ENCODE results near the gene ATG4B. TPM values are rescaled to one million over a fixed set of nuclear protein-coding genes. Genes with fewer than 3 reads are reported as not detected.
A peak's percentile ranks its signal among the peaks of the same experiment; 100 is the strongest.

Gene ATG4B
- total and polyA plus RNA-seq, 3 experiments from 2014 or later, result 56.1 to 80.2 (median 79.0) TPM

DNA sequence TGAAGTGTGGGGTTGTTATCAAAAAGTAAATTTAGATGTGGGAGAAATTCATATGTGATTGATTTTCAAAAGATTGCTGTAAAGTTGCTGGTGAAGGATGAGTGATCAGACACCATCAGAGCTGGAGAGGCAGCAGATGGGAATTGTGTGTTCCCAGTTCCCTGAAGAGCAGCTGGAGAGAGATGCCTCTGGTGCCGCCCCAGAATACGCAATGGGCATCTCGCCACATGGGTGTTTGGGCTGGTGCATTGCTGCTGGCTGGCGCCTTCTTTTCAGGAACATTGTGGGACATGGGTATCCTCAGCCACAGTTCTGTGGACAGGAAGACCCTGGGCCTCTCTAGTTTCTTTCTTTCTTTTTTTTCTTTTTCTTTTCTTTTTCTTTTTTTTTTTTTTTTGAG lies 11.9 kb downstream of the ATG4B start:
- DNase-seq, result no peak
- H3K4me3 ChIP-seq (ENCODE audit: low read length), result no peak overlapping the region
- POLR2A ChIA-PET, result no interaction called here
- H3K4me1 Mint-ChIP-seq, result peaks cover 8 to 38% (median 24%) of the 10 kb centered on the region in 3 donors
- H3K36me3 ChIP-seq (ENCODE audit: insufficient read depth, low read length), result peaks cover 20% of the 10 kb centered on the region
- H3K36me3 Mint-ChIP-seq, result peaks cover 0 to 40% (median 0%) of the 10 kb centered on the region in 3 donors
- peak overlapping the region in 5 of 8 donors; percentile 32 to 85 (median 66) for H3K27ac Mint-ChIP-seq
- H3K27ac ChIP-seq (ENCODE audit: low read depth, low read length), result no peak overlapping the region
- H3K27me3 Mint-ChIP-seq, result no peaks in the 10 kb centered on the region
- H3K4me1 ChIP-seq (ENCODE audit: insufficient read depth, low read length), result no peaks in the 10 kb centered on the region
- no peak overlapping the region for H3K4me3 Mint-ChIP-seq
- H3K27me3 ChIP-seq (ENCODE audit: insufficient read depth, low read length, poor library complexity, severe bottlenecking), result no peaks in the 10 kb centered on the region
- CTCF ChIA-PET, result no interaction called here
- H3K9me3 ChIP-seq (ENCODE audit: low read length), result no peaks in the 10 kb centered on the region
- H3K9me3 Mint-ChIP-seq, result no peaks in the 10 kb centered on the region

DNA sequence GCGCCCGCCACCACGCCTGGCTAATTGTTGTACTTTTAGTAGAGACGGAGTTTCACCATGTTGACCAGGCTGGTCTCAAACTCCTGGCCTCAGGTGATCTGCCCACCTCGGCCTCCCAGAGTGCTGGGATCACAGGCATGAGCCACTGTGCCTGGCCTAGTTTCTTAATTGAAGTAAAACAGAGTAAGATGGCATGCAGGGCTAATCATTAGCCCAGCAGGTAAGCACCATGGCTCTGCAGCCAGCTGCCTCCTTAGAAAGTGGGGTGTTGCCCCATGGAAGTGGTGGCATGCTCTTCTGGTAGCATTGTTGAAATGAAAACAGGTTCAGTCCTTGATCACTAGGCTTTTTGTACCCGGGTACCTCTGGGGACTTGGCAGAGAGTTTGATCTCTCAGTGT lies 12.4 kb downstream of the ATG4B start:
- Mint-ChIP-seq H3K4me1 (peaks cover 6 to 36% (median 24%) of the 10 kb centered on the region in 3 donors), H3K4me3 (no peak overlapping the region), H3K27ac (peak overlapping the region in 2 of 8 donors; percentile 6 to 75), H3K9me3 (no peaks in the 10 kb centered on the region), H3K36me3 (peaks cover 0 to 46% (median 0%) of the 10 kb centered on the region in 3 donors), H3K27me3 (no peaks in the 10 kb centered on the region)
- ChIA-PET CTCF (no interaction called here), POLR2A (no interaction called here)
- H3K4me3 ChIP-seq (ENCODE audit: low read length), result no peak overlapping the region
- peaks cover 21% of the 10 kb centered on the region for H3K36me3 ChIP-seq (ENCODE audit: insufficient read depth, low read length)
- no peak for DNase-seq
- H3K27me3 ChIP-seq (ENCODE audit: insufficient read depth, low read length, poor library complexity, severe bottlenecking), result no peaks in the 10 kb centered on the region
- no peaks in the 10 kb centered on the region for H3K9me3 ChIP-seq (ENCODE audit: low read length)
- no peak overlapping the region for H3K27ac ChIP-seq (ENCODE audit: low read depth, low read length)
- no peaks in the 10 kb centered on the region for H3K4me1 ChIP-seq (ENCODE audit: insufficient read depth, low read length)

DNA sequence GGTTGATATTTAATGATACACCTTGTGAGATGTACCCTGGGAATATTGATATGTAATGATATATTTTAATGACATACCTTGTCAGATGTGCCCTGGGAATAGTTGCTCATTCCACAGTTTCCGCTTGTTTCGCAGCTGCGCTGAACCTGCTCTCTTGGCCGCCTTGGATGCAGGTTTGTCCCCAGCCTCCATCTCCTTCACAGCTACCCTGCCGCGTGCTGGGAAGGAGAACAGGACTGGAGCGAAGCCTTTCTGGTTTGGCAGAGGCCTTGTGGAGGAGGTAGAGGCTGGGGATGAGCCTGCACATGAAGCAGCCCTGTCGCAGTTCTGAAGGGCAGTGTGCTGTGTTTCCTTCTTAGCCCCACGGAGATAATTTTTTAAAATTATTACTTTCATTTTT lies 14.6 kb downstream of the ATG4B start:
- Mint-ChIP-seq H3K27ac (no peak overlapping the region), H3K27me3 (peaks cover 0 to 1% of the 10 kb centered on the region in 2 donors), H3K9me3 (no peaks in the 10 kb centered on the region), H3K4me3 (no peak overlapping the region), H3K4me1 (peaks cover 5 to 20% (median 20%) of the 10 kb centered on the region in 3 donors), H3K36me3 (peaks cover 0 to 60% (median 8%) of the 10 kb centered on the region in 3 donors)
- Histone ChIP-seq H3K27ac (ENCODE audit: low read depth, low read length) (no peak overlapping the region), H3K9me3 (ENCODE audit: low read length) (no peaks in the 10 kb centered on the region), H3K4me3 (ENCODE audit: low read length) (no peak overlapping the region), H3K27me3 (ENCODE audit: insufficient read depth, low read length, poor library complexity, severe bottlenecking) (no peaks in the 10 kb centered on the region), H3K4me1 (ENCODE audit: insufficient read depth, low read length) (no peaks in the 10 kb centered on the region), H3K36me3 (ENCODE audit: insufficient read depth, low read length) (peaks cover 28% of the 10 kb centered on the region)
- DNase-seq, result no peak
- POLR2A ChIA-PET, result no interaction called here
- CTCF ChIA-PET, result no interaction called here

- H3K36me3 Mint-ChIP-seq, result peaks cover 0 to 65% (median 8%) of the 10 kb centered on the region in 3 donors
- Histone ChIP-seq H3K4me1 (ENCODE audit: insufficient read depth, low read length) (no peaks in the 10 kb centered on the region), H3K36me3 (ENCODE audit: insufficient read depth, low read length) (peaks cover 28% of the 10 kb centered on the region), H3K27me3 (ENCODE audit: insufficient read depth, low read length, poor library complexity, severe bottlenecking) (no peaks in the 10 kb centered on the region), H3K4me3 (ENCODE audit: low read length) (no peak overlapping the region), H3K27ac (ENCODE audit: low read depth, low read length) (no peak overlapping the region), H3K9me3 (ENCODE audit: low read length) (no peaks in the 10 kb centered on the region)
- CTCF ChIA-PET, result no interaction called here
- H3K9me3 Mint-ChIP-seq, result no peaks in the 10 kb centered on the region
- peaks cover 5 to 20% (median 20%) of the 10 kb centered on the region in 3 donors for H3K4me1 Mint-ChIP-seq
- no peak overlapping the region for H3K4me3 Mint-ChIP-seq
- no peak overlapping the region for H3K27ac Mint-ChIP-seq
- POLR2A ChIA-PET, result no interaction called here
- no peak for DNase-seq
- peaks cover 0 to 1% of the 10 kb centered on the region in 2 donors for H3K27me3 Mint-ChIP-seq
Observed at GRCh38 chr2:241652722-241653121, 15.2 kb downstream of the ATG4B start.

- Mint-ChIP-seq H3K36me3 (peaks cover 0 to 69% (median 8%) of the 10 kb centered on the region in 3 donors), H3K4me3 (no peak overlapping the region), H3K4me1 (peaks cover 5 to 16% (median 14%) of the 10 kb centered on the region in 3 donors), H3K27ac (no peak overlapping the region), H3K9me3 (no peaks in the 10 kb centered on the region), H3K27me3 (peaks cover 0 to 1% of the 10 kb centered on the region in 2 donors)
- no peaks in the 10 kb centered on the region for H3K9me3 ChIP-seq (ENCODE audit: low read length)
- H3K4me1 ChIP-seq (ENCODE audit: insufficient read depth, low read length), result no peaks in the 10 kb centered on the region
- no peak overlapping the region for H3K4me3 ChIP-seq (ENCODE audit: low read length)
- H3K27me3 ChIP-seq (ENCODE audit: insufficient read depth, low read length, poor library complexity, severe bottlenecking), result no peaks in the 10 kb centered on the region
- peaks cover 28% of the 10 kb centered on the region for H3K36me3 ChIP-seq (ENCODE audit: insufficient read depth, low read length)
- H3K27ac ChIP-seq (ENCODE audit: low read depth, low read length), result no peak overlapping the region
- POLR2A ChIA-PET, result no interaction called here
- DNase-seq, result no peak
- CTCF ChIA-PET, result no interaction called here
Observed at GRCh38 chr2:241653210-241653750, 15.8 kb downstream of the ATG4B start.

GRCh38 chr2:241654551-241654950 lies 17.1 kb downstream of the ATG4B start:
- POLR2A ChIA-PET, result no interaction called here
- no peak for DNase-seq
- Mint-ChIP-seq H3K27ac (no peak overlapping the region), H3K4me1 (peaks cover 2 to 4% (median 4%) of the 10 kb centered on the region in 3 donors), H3K27me3 (peaks cover 0 to 1% of the 10 kb centered on the region in 2 donors), H3K4me3 (no peak overlapping the region), H3K9me3 (no peaks in the 10 kb centered on the region), H3K36me3 (peaks cover 0 to 79% (median 12%) of the 10 kb centered on the region in 3 donors)
- Histone ChIP-seq H3K27me3 (ENCODE audit: insufficient read depth, low read length, poor library complexity, severe bottlenecking) (no peaks in the 10 kb centered on the region), H3K36me3 (ENCODE audit: insufficient read depth, low read length) (peaks cover 35% of the 10 kb centered on the region), H3K9me3 (ENCODE audit: low read length) (no peaks in the 10 kb centered on the region), H3K4me1 (ENCODE audit: insufficient read depth, low read length) (no peaks in the 10 kb centered on the region), H3K27ac (ENCODE audit: low read depth, low read length) (no peak overlapping the region), H3K4me3 (ENCODE audit: low read length) (no peak overlapping the region)
- CTCF ChIA-PET, result no interaction called here

DNA sequence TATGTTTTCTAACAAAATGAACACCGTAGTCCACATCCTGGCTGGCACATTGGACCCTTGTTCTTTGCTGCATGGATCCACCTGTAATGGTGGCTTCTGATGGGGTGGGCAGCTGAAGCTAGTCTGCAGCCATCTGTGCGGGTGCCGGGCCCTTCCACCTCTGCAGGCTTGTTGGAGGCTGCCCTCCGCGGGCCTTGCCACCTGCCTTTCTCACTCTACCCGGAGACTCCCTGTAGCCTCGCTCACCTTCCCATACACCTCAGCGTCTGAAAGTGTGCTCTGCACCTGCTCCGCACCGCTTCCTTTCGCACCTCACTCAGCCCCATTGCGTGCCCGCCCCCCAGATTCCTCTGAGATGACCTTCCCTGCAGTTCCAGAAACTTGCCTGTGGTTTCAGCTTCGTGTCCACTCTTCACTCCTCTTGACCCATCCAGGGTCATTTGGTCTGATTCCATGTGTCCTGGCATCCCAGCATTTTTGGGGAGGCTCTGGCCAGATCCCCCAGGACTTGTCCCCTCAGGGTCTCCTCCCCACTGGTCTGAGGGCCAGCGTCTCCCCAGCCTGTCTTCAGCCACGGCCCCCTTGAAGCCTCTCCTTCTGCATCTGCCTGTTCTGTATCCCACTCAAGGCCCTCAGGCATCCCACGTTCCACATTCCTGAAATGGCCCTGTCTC lies 18.2 kb downstream of the ATG4B start:
- peaks cover 0 to 1% of the 10 kb centered on the region in 2 donors for H3K27me3 Mint-ChIP-seq
- H3K9me3 ChIP-seq (ENCODE audit: low read length), result no peaks in the 10 kb centered on the region
- ChIA-PET POLR2A (no interaction called here), CTCF (no interaction called here)
- H3K36me3 Mint-ChIP-seq, result peaks cover 0 to 90% (median 19%) of the 10 kb centered on the region in 3 donors
- no peak overlapping the region for H3K4me3 Mint-ChIP-seq
- peaks cover 2 to 4% (median 4%) of the 10 kb centered on the region in 3 donors for H3K4me1 Mint-ChIP-seq
- peaks cover 35% of the 10 kb centered on the region for H3K36me3 ChIP-seq (ENCODE audit: insufficient read depth, low read length)
- DNase-seq, result no peak
- peak overlapping the region in 2 of 8 donors; percentile 43 to 55 for H3K27ac Mint-ChIP-seq
- H3K9me3 Mint-ChIP-seq, result no peaks in the 10 kb centered on the region
- no peaks in the 10 kb centered on the region for H3K27me3 ChIP-seq (ENCODE audit: insufficient read depth, low read length, poor library complexity, severe bottlenecking)
- no peak overlapping the region for H3K27ac ChIP-seq (ENCODE audit: low read depth, low read length)
- no peaks in the 10 kb centered on the region for H3K4me1 ChIP-seq (ENCODE audit: insufficient read depth, low read length)
- H3K4me3 ChIP-seq (ENCODE audit: low read length), result no peak overlapping the region

DNA sequence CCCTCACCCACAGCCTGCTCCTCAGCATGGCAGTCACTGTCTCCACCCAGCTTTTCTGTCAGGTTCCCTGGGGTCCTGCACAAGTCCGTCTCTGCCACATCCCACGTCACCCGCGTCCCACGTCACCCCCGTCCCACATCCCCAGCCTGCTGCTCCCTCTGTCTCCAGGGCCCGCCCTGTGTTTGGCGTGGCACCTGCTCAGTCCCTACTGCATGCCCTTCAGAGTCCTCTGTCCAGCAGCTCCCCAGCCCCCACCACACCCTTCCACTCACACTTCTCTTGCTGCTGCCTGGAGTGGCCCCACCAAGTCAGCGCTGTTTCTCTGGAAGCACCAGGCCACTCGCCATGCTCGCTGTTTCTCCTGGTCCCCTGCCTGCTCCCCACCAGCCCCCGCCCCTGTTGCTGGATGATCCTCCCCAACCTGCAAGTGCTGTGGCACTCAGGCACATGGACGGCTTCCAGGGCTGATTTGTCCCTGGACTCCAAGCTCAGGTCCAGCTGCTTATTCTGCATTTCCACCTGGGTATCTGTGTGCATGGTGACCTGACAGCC lies 18.8 kb downstream of the ATG4B start:
- ChIA-PET CTCF (no interaction called here), POLR2A (no interaction called here)
- H3K27ac Mint-ChIP-seq, result peak overlapping the region in 1 of 8 donors; percentile 55
- Histone ChIP-seq H3K27me3 (ENCODE audit: insufficient read depth, low read length, poor library complexity, severe bottlenecking) (no peaks in the 10 kb centered on the region), H3K4me3 (ENCODE audit: low read length) (no peak overlapping the region), H3K4me1 (ENCODE audit: insufficient read depth, low read length) (no peaks in the 10 kb centered on the region), H3K27ac (ENCODE audit: low read depth, low read length) (no peak overlapping the region), H3K9me3 (ENCODE audit: low read length) (no peaks in the 10 kb centered on the region), H3K36me3 (ENCODE audit: insufficient read depth, low read length) (peaks cover 34% of the 10 kb centered on the region)
- no peaks in the 10 kb centered on the region for H3K4me1 Mint-ChIP-seq
- H3K9me3 Mint-ChIP-seq, result no peaks in the 10 kb centered on the region
- H3K36me3 Mint-ChIP-seq, result peaks cover 0 to 90% (median 21%) of the 10 kb centered on the region in 3 donors
- peaks cover 0 to 1% of the 10 kb centered on the region in 2 donors for H3K27me3 Mint-ChIP-seq
- no peak for DNase-seq
- no peak overlapping the region for H3K4me3 Mint-ChIP-seq

All from CD8-positive, alpha-beta memory T cell (primary cell).